HepG2 (cell line): Measurements from ENCODE around the gene ATP2B3. TPM values are rescaled to one million over a fixed set of nuclear protein-coding genes. Genes with fewer than 3 reads are reported as not detected.

Experiments
- ARHGAP35 ChIP-seq: sonication (generic); formaldehyde crosslinking; IDR thresholded peaks from 2 replicates; pipeline ENCODE4 v1.9.0; 2022; ENCODE audit warnings: mild to moderate bottlenecking, inconsistent platforms, moderate library complexity, missing genetic modification reagents, borderline replicate concordance
- BRCA1 ChIP-seq: sonication (generic); formaldehyde crosslinking; IDR thresholded peaks from 2 replicates; pipeline ENCODE4 v1.4.0; 2020; ENCODE audit warnings: missing genetic modification reagents
- CBX1 ChIP-seq: IDR thresholded peaks from one replicate; pipeline ENCODE4 v1.6.1; 2016; ENCODE audit warnings: antibody characterized with exemption, low read depth
- CREB1 ChIP-seq, 2 experiments: fragments of 450-650 bp in 1 of 2; IDR thresholded peaks; 2 replicates each; pipeline ENCODE4 v1.6.1; 2016 to 2017; ENCODE audit warnings: control low read depth in 1 of 2, mild to moderate bottlenecking in 1 of 2, missing compliant biosample characterization in 1 of 2, missing genetic modification characterization in 1 of 2
- E2F1 ChIP-seq: sonication (generic); formaldehyde crosslinking; IDR thresholded peaks from 2 replicates; pipeline ENCODE4 v1.5.0; 2020; ENCODE audit warnings: missing genetic modification reagents
- FOSL1 ChIP-seq: sonication (generic); formaldehyde crosslinking; IDR thresholded peaks from 2 replicates; pipeline ENCODE4 v1.9.0; 2021; ENCODE audit warnings: missing genetic modification reagents, borderline replicate concordance
- GABPB1 ChIP-seq: IDR thresholded peaks from 2 replicates; pipeline ENCODE4 v1.6.1; 2016; ENCODE audit warnings: mild to moderate bottlenecking, missing genetic modification reagents, moderate library complexity, missing compliant biosample characterization
- GATAD1 ChIP-seq: IDR thresholded peaks from 2 replicates; pipeline ENCODE4 v1.6.1; 2016; ENCODE audit warnings: missing genetic modification reagents, missing compliant biosample characterization
- HNRNPH1 ChIP-seq: fragments of 200-400 bp; formaldehyde crosslinking; optimal IDR thresholded peaks from 2 replicates; pipeline ENCODE3; 2017; ENCODE audit warnings: mild to moderate bottlenecking, low read depth, low read length
- IKZF1 ChIP-seq: fragments of 450-650 bp; IDR thresholded peaks from 2 replicates; pipeline ENCODE4 v1.7.1; 2016
- KDM2A ChIP-seq: sonication (generic); formaldehyde crosslinking; IDR thresholded peaks from 2 replicates; pipeline ENCODE4 v1.4.0; 2020; ENCODE audit warnings: low read depth, missing genetic modification reagents, borderline replicate concordance
- MED8 ChIP-seq: sonication (generic); formaldehyde crosslinking; IDR thresholded peaks from 2 replicates; pipeline ENCODE4 v1.8.1; 2023; ENCODE audit warnings: mild to moderate bottlenecking, missing genetic modification reagents; ENCODE audit not compliant: insufficient replicate concordance
- MXD1 ChIP-seq: sonication (generic); formaldehyde crosslinking; IDR thresholded peaks from 2 replicates; pipeline ENCODE4 v1.4.0; 2020; ENCODE audit warnings: mild to moderate bottlenecking, missing genetic modification reagents
- NFYC ChIP-seq: IDR thresholded peaks from 2 replicates; pipeline ENCODE4 v1.6.1; 2016; ENCODE audit warnings: missing genetic modification reagents, missing compliant biosample characterization
- NR2F1 ChIP-seq, 2 experiments: fragments of 450-650 bp in 1 of 2; formaldehyde crosslinking in 1 of 2; IDR thresholded peaks; 2 replicates each; pipeline versions ENCODE4 v1.5.0 to v1.6.1; 2016 to 2020; ENCODE audit warnings: mild to moderate bottlenecking in 1 of 2, missing compliant biosample characterization in 1 of 2, missing genetic modification reagents in 1 of 2, moderate library complexity in 1 of 2
- PTBP1 ChIP-seq: fragments of 200-400 bp; formaldehyde crosslinking; IDR thresholded peaks from 2 replicates; pipeline ENCODE4 v1.6.1; 2018; ENCODE audit warnings: low read length, low read depth; ENCODE audit not compliant: poor library complexity, severe bottlenecking
- SAP130 ChIP-seq: IDR thresholded peaks from 2 replicates; pipeline ENCODE4 v1.6.1; 2016; ENCODE audit warnings: low read depth
- SOX6 ChIP-seq, 2 experiments: fragments of 450-650 bp in 1 of 2; sonication (generic) in 1 of 2; formaldehyde crosslinking in 1 of 2; IDR thresholded peaks; 2 replicates each; pipeline versions ENCODE4 v1.4.0 to v1.6.1; 2017 to 2020; ENCODE audit warnings: antibody characterized with exemption in 1 of 2, mild to moderate bottlenecking in 1 of 2, missing genetic modification reagents in 1 of 2
- SP2 ChIP-seq: sonication (generic); formaldehyde crosslinking; IDR thresholded peaks from 2 replicates; pipeline ENCODE4 v1.5.1; 2020; ENCODE audit warnings: mild to moderate bottlenecking, missing genetic modification reagents
- TBP ChIP-seq: sonication (generic); formaldehyde crosslinking; IDR thresholded peaks from 2 replicates; pipeline ENCODE4 v1.5.0; 2020; ENCODE audit warnings: missing genetic modification reagents
- ZBTB7A ChIP-seq: sonication (generic); formaldehyde crosslinking; IDR thresholded peaks from 2 replicates; pipeline ENCODE4 v1.8.0; 2022; ENCODE audit warnings: mild to moderate bottlenecking, missing genetic modification reagents
- ZFY ChIP-seq: sonication (generic); formaldehyde crosslinking; IDR thresholded peaks from 2 replicates; pipeline ENCODE4 v1.4.0; 2020; ENCODE audit warnings: missing genetic modification reagents
- ZNF230 ChIP-seq: sonication (generic); formaldehyde crosslinking; IDR thresholded peaks from 2 replicates; pipeline ENCODE4 v1.4.0; 2020; ENCODE audit warnings: mild to moderate bottlenecking, missing genetic modification reagents
- ZNF234 ChIP-seq: sonication (generic); formaldehyde crosslinking; conservative IDR thresholded peaks from 2 replicates; pipeline ENCODE4 v1.5.1; 2020; ENCODE audit warnings: mild to moderate bottlenecking, missing genetic modification reagents
- ZNF619 ChIP-seq: sonication (generic); formaldehyde crosslinking; IDR thresholded peaks from 2 replicates; pipeline ENCODE4 v1.4.0; 2020; ENCODE audit warnings: mild to moderate bottlenecking, missing genetic modification reagents
- ZNF749 ChIP-seq: sonication (generic); formaldehyde crosslinking; IDR thresholded peaks from 2 replicates; pipeline ENCODE4 v1.8.0; 2022; ENCODE audit warnings: mild to moderate bottlenecking, missing genetic modification reagents, moderate library complexity, borderline replicate concordance
- ZNF768 ChIP-seq: sonication (generic); formaldehyde crosslinking; IDR thresholded peaks from 2 replicates; pipeline ENCODE4 v1.4.0; 2020; ENCODE audit warnings: missing genetic modification reagents
- ZSCAN21 ChIP-seq: sonication (generic); formaldehyde crosslinking; IDR thresholded peaks from 2 replicates; pipeline ENCODE4 v1.8.0; 2022; ENCODE audit warnings: mild to moderate bottlenecking, missing genetic modification reagents, moderate library complexity, borderline replicate concordance
- polyA plus RNA-seq, 8 experiments: library from polyadenylated mRNA; depleted of rRNA in 3 of 8; stranded (reverse) in 7 of 8; unstranded in 1 of 8; fragments of >200 nt; fragmentation: Illumina TruSeq in 4 of 8; extraction: Trizol in 4 of 8; gene quantifications; 2 replicates each; pipeline versions ENCODE4 v1.2.1 to v1.2.3, GENCODE V29; 2011 to 2016; ENCODE audit warnings: low read depth in 4 of 8, missing spikeins in 1 of 8, mixed read lengths in 1 of 8; ENCODE audit not compliant: insufficient read depth in 1 of 8
- total RNA-seq, 5 experiments: library from RNA; depleted of rRNA; stranded (reverse); fragments of >200 nt; fragmentation: Illumina TruSeq; extraction: Trizol; gene quantifications; 2 replicates each; pipeline ENCODE4 v1.2.3, GENCODE V29; 2016; ENCODE audit warnings: low read depth in 1 of 5

The ATP2B3 gene
- total and polyA plus RNA-seq, 2 of the 13 experiments (the other 11 are each of a cell fraction or from before 2014, with no cell fraction given), result not detected

- TF ChIP-seq ZFY (CRISPR knock-in tag) (peak; percentile 65), ZNF234 (no peak), PTBP1 (no peak), BRCA1 (no peak), NFYC (CRISPR knock-in tag) (peak; percentile 84), FOSL1 (CRISPR knock-in tag) (no peak), ZNF768 (peak; percentile 96), ZSCAN21 (CRISPR knock-in tag) (0 out of 2 replicates have a peak, but pooled peaks have one; percentile 24), SOX6 (IDR thresholded peaks at IDR 0.05) (no peak), SOX6 (CRISPR knock-in tag; IDR thresholded peaks at IDR 0.05) (no peak), KDM2A (CRISPR knock-in tag) (no peak), ZBTB7A (CRISPR knock-in tag) (no peak), CBX1 (no peak), HNRNPH1 (no peak), IKZF1 (no peak), SP2 (CRISPR knock-in tag) (peak; percentile 94), E2F1 (peak; percentile 72; the same call in 1 of the 2 replicates), TBP (CRISPR knock-in tag) (no peak), NR2F1 (CRISPR knock-in tag; IDR thresholded peaks at IDR 0.05) (no peak), ZNF230 (no peak), MED8 (CRISPR knock-in tag) (no peak), CREB1 (IDR thresholded peaks at IDR 0.05) (peak; percentile 83), CREB1 (CRISPR knock-in tag; IDR thresholded peaks at IDR 0.05) (peak; percentile 48; the same call in 1 of the 2 replicates), ARHGAP35 (no peak), ZNF749 (CRISPR knock-in tag) (no peak), SAP130 (CRISPR knock-in tag) (peak; percentile 68; the same call in 1 of the 2 replicates), ZNF619 (CRISPR knock-in tag) (no peak), GABPB1 (CRISPR knock-in tag) (peak; percentile 75), GATAD1 (CRISPR knock-in tag) (0 out of 2 replicates have a peak, but pooled peaks have one; percentile 9), MXD1 (CRISPR knock-in tag) (0 out of 2 replicates have a peak, but pooled peaks have one; percentile 16)
Observed at GRCh38 chrX:153470411-153471363, 46.8 kb upstream of the ATP2B3 start, which contains the start of gene HAUS7 (continued).
